ENCODE measurements around the gene POLR1A. TPM values are rescaled to one million over a fixed set of nuclear protein-coding genes. Genes with fewer than 3 reads are reported as not detected.
A peak's percentile ranks its signal among the peaks of the same experiment; 100 is the strongest.

Gene POLR1A
- total RNA-seq, 1 experiment from 2014 or later: 62.7 TPM

DNA sequence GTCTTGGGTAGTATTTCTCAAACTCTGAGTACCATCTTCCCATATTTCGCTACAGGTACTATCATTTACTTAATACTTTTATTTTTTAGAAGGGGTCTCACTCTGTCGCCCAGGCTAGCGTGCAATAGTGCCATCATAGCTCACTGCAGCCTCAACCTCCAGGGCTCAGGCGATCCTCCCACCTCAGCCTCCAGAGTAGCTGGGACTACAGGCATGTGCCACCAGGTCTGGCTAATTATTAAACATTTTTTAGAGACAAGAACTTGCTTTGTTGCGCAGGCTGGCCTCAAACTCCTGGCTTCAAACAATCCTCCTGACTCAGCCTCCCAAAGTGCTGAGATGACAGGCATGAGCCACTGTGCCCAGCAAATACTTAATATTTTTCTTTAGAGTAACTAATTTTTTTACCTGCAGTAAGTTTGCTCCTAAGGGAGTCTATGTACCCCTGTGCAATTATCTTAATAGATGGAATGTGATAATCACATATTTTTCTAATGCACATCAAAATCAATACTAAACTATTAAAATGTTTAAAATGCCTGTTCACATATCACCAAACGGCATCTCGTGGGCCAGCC is 116.3 kb downstream of the POLR1A start:
- H3K4me3 Mint-ChIP-seq: no peak overlapping the region
- no peaks in the 10 kb centered on the region for H3K9me3 Mint-ChIP-seq
- TF ChIP-seq, protein P1, sequence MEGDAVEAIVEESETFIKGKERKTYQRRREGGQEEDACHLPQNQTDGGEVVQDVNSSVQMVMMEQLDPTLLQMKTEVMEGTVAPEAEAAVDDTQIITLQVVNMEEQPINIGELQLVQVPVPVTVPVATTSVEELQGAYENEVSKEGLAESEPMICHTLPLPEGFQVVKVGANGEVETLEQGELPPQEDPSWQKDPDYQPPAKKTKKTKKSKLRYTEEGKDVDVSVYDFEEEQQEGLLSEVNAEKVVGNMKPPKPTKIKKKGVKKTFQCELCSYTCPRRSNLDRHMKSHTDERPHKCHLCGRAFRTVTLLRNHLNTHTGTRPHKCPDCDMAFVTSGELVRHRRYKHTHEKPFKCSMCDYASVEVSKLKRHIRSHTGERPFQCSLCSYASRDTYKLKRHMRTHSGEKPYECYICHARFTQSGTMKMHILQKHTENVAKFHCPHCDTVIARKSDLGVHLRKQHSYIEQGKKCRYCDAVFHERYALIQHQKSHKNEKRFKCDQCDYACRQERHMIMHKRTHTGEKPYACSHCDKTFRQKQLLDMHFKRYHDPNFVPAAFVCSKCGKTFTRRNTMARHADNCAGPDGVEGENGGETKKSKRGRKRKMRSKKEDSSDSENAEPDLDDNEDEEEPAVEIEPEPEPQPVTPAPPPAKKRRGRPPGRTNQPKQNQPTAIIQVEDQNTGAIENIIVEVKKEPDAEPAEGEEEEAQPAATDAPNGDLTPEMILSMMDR (conservative IDR thresholded peaks at IDR 0.05): no peak

More for the DNA sequence above, 116.3 kb downstream of the POLR1A start:
- no peak overlapping the region for H2BK5ac ChIP-seq (ENCODE audit: insufficient read length, low read length)
- no peaks in the 10 kb centered on the region for H4K20me1 ChIP-seq (ENCODE audit: control insufficient read depth, insufficient read depth, insufficient read length)
- no peak overlapping the region for H2BK15ac ChIP-seq (ENCODE audit: low read depth, low read length)
- no peak overlapping the region for H3T11ph ChIP-seq (ENCODE audit: low read length)
- no CpG with 5 or more reads among the region's 7 CpGs for WGBS (ENCODE audit: extremely low coverage, insufficient read length, low lambda C conversion rate)
- no peak overlapping the region for H3K4me2 ChIP-seq (ENCODE audit: insufficient read depth, insufficient read length, low read length)
- no peaks in the 10 kb centered on the region for H3K27me3 ChIP-seq (ENCODE audit: insufficient read depth, low read length)
- H3K23me2 ChIP-seq (ENCODE audit: insufficient read length, low read depth, low read length, poor library complexity, severe bottlenecking): no peaks in the 10 kb centered on the region
- no peaks in the 10 kb centered on the region for H3K4me1 ChIP-seq (ENCODE audit: insufficient read depth, low read length)
- no peak overlapping the region for H3K18ac ChIP-seq (ENCODE audit: insufficient read length, low read depth, low read length)
- H3K4ac ChIP-seq (ENCODE audit: low read depth, low read length): no peak overlapping the region
- no peak overlapping the region for H4K5ac ChIP-seq (ENCODE audit: insufficient read length, low read depth, low read length)
- no peak overlapping the region for H2BK20ac ChIP-seq (ENCODE audit: low read depth, low read length, poor library complexity, severe bottlenecking)
- H3K14ac ChIP-seq (ENCODE audit: insufficient read depth, low read length): no peak overlapping the region
- H2BK120ac ChIP-seq (ENCODE audit: low read depth, low read length, poor library complexity, severe bottlenecking): no peak overlapping the region
- H3K79me1 ChIP-seq (ENCODE audit: insufficient read depth, low read depth, low read length, poor library complexity, severe bottlenecking): no peaks in the 10 kb centered on the region
- H3K27ac Mint-ChIP-seq: no peak overlapping the region
- no peak overlapping the region for H2AFZ ChIP-seq (ENCODE audit: low read length)
- H4K91ac ChIP-seq (ENCODE audit: insufficient read length, low read depth, low read length): no peak overlapping the region
- no peaks in the 10 kb centered on the region for H3K36me3 Mint-ChIP-seq (ENCODE audit: insufficient read depth in 1 of 3, low read depth in 3 of 3)
- no peak overlapping the region for H3K56ac ChIP-seq (ENCODE audit: insufficient read length, low read depth, low read length)
- no peak overlapping the region for H4K8ac ChIP-seq (replicated peaks; ENCODE audit: insufficient read length, low read depth, low read length)
- no peak overlapping the region for H3K9ac ChIP-seq (ENCODE audit: extremely low read depth, insufficient read length, low read length)
- H3K4me1 Mint-ChIP-seq: no peaks in the 10 kb centered on the region
- no peaks in the 10 kb centered on the region for H3K79me2 ChIP-seq (ENCODE audit: insufficient read depth, low read length)
- H2AK5ac ChIP-seq (ENCODE audit: insufficient read length, low read length): no peak overlapping the region
- H3K9me3 ChIP-seq (ENCODE audit: control insufficient read depth, low read depth, low read length): no peaks in the 10 kb centered on the region
- no peaks in the 10 kb centered on the region; the same call in 1 of the 2 replicates for H3K27me3 Mint-ChIP-seq (ENCODE audit: low read depth)
- H3K27ac ChIP-seq (ENCODE audit: insufficient read length, low read depth, low read length): no peak overlapping the region
- no peak overlapping the region for H2BK12ac ChIP-seq (ENCODE audit: insufficient read length, low read depth, low read length)
- H3K23ac ChIP-seq (ENCODE audit: insufficient read length, low read depth, low read length): no peak overlapping the region
- DNase-seq: peak; percentile 5
